Measurements from ENCODE around the gene CHERP. TPM values are rescaled to one million over a fixed set of nuclear protein-coding genes. Genes with fewer than 3 reads are reported as not detected.

Gene CHERP
- total RNA-seq, 1 donor from 2014 or later, result 92.0 TPM

DNA sequence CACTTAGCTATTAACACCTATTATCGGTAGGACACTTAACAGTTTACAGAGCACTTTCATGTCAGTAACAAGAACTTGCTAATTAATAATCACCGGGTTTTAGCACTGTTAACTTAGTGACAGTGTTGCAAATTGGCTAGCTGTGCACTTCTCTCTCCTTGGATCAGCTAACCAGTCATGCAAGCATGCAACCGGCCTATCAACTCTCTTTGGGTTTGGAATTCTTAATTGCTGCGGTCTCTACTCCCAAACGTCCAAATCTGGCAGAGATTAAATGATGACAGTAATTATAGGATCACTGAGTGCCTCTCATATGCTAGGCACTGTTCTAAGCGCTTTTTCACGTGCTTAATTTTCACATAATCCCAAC, 71.7 kb downstream of the CHERP start:
- Mint-ChIP-seq H3K27me3 (ENCODE audit: insufficient read depth) (no peaks in the 10 kb centered on the region), H3K27ac (peak overlapping the region; percentile 72), H3K36me3 (ENCODE audit: low read depth) (peaks cover 6% of the 10 kb centered on the region), H3K4me3 (peak overlapping the region; percentile 90), H3K9me3 (no peaks in the 10 kb centered on the region), H3K4me1 (ENCODE audit: low read depth) (peaks cover 30% of the 10 kb centered on the region)
- intact Hi-C loops (cut with micrococcal nuclease), result loop anchor here (2.0 to 10.0 kb wide), 3 partner anchors 102 to 1346 kb away; partner anchors contain the start of genes RASAL3 and SLC35E1
- no peak for DNase-seq (ENCODE audit: low spot score)

Other genes starting within 250 kb of the CHERP start
- gene KLF2, start 217.6 kb downstream of the CHERP start, total RNA-seq, result 5.7 TPM in 2 replicates
- 39.6 and 41.4 TPM in 2 replicates for gene EPS15L1, start 70.5 kb downstream of the CHERP start, total RNA-seq
- not detected in 2 replicates for gene CALR3, start 46.3 kb downstream of the CHERP start, total RNA-seq
- gene C19orf44, start 46.0 kb downstream of the CHERP start, total RNA-seq, result 4.4 and 5.6 TPM in 2 replicates
- gene SLC35E1, start 30.0 kb upstream of the CHERP start, total RNA-seq, result 60.4 and 61.7 TPM in 2 replicates
- 14.0 and 14.9 TPM in 2 replicates for gene MED26, start 85.8 kb upstream of the CHERP start, total RNA-seq
- gene SMIM7, start 117.7 kb upstream of the CHERP start, total RNA-seq, result 69.3 and 72.7 TPM in 2 replicates
- gene TMEM38A, start 118.7 kb upstream of the CHERP start, total RNA-seq, result 0.69 and 0.78 TPM in 2 replicates
- not detected in 2 replicates for gene NWD1, start 177.4 kb upstream of the CHERP start, total RNA-seq